Astrocyte of the spinal cord (primary cell): ENCODE results near the gene ADAR.

Experiments
- DNase-seq: peaks from one replicate; pipeline ENCODE4 v3.0.0; 2011; ENCODE audit warnings: low read depth, low spot score
- H3K4me3 ChIP-seq: 2 replicates; pipeline ENCODE4 v1.5.1; 2011; ENCODE audit warnings: low read depth, mild to moderate bottlenecking, low read length, moderate library complexity
- in situ Hi-C: cut with HindIII; loops from 2 replicates; pipeline ENCODE4 v1.10.0; 2017; ENCODE audit warnings: low sequenced_read_pairs
- TF ChIP-seq, protein P1 (sequence below): IDR thresholded peaks from 2 replicates; pipeline ENCODE4 v1.5.1; 2012; ENCODE audit warnings: low read depth, mild to moderate bottlenecking, low read length, inconsistent platforms

Gene ADAR

DNA sequence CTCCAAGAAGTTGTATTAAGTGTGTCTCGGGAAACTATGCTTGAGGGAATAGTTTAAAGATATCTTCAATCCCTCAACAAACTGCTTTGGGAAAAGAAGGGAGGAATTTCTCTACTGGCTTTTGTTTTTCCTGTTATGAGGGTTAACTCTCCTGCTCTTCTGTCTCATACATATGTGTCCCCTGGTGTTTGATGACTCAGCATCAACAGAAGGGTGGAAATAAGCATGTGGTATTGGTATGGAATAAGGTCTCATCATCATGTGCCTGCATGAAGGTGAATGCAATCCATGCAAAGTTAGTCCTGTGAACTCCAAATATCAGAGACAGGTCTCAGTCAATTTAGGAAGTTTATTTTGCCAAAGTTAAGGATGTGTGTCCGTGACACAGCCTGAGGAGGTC is 27.2 kb upstream of the ADAR start:
- in situ Hi-C loops: no loop called here
- TF ChIP-seq, protein P1, sequence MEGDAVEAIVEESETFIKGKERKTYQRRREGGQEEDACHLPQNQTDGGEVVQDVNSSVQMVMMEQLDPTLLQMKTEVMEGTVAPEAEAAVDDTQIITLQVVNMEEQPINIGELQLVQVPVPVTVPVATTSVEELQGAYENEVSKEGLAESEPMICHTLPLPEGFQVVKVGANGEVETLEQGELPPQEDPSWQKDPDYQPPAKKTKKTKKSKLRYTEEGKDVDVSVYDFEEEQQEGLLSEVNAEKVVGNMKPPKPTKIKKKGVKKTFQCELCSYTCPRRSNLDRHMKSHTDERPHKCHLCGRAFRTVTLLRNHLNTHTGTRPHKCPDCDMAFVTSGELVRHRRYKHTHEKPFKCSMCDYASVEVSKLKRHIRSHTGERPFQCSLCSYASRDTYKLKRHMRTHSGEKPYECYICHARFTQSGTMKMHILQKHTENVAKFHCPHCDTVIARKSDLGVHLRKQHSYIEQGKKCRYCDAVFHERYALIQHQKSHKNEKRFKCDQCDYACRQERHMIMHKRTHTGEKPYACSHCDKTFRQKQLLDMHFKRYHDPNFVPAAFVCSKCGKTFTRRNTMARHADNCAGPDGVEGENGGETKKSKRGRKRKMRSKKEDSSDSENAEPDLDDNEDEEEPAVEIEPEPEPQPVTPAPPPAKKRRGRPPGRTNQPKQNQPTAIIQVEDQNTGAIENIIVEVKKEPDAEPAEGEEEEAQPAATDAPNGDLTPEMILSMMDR: no peak

DNA sequence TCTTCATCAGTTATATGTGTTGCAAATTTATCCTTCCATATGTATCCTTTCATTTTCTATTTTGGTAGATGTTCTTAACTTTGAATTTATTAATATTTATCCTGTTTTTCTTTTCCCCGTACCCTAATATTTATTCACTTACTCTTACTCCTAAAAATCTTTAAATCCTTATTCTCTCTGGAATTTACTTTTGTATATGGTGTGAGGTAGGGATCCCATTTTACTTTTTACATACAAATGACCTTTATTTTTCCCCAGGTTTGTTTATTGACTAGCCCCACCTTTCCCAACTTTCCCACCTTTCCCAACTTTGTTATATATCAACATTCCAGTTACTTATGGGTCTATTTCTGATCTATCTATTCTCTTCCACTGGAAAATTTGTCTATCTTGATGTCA is 21.7 kb upstream of the ADAR start:
- in situ Hi-C loops: no loop called here
- no peak overlapping the region for H3K4me3 ChIP-seq
- no peak for DNase-seq
- TF ChIP-seq, protein P1: no peak

More for the DNA sequence above, 27.2 kb upstream of the ADAR start:
- H3K4me3 ChIP-seq: no peak overlapping the region
- no peak for DNase-seq

DNA sequence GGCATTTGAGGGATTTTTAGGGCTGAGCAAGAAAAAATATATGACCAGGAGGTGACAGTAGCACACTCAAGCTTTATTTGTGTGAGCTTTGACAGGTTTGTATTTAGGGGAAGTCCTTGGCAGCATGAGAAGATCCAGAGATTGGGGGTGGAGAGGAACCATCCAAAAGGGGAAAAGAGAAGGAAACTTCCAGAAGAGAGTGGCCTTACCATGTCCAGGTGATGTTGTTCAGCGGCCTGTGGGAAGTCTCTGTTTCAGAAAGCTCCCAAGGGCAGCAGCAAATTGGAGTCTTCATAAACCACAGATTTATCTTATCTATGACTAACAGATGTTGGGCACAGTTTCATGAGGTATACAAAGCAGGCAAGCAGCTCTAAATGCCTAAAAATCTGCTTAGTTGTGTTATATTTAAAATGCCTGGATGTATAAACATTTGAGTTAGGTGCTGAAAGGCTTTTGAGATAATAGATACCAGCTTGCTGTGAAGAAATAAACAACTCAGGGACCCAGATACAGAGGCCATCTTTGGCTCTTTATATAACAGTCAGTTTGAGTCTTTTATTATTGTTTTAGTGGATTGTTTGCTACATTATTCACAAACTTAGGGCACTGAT is 21.2 kb upstream of the ADAR start:
- in situ Hi-C loops: no loop called here

DNA sequence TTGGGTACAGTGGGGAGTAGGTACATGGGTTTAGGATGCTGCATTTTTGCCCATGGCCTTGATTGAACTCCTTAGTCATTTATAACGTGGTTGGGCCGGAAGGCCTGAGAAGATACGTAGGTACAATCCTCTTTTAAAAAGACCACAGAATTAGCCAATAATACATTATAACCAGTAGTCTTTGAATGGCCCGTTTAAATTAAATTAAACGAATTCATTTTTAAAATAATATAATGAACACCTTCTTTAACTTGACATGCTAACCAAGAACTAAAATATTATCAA is 20.1 kb upstream of the ADAR start:
- peak overlapping the region; percentile 70 for H3K4me3 ChIP-seq
- DNase-seq: no peak
- TF ChIP-seq, protein P1: no peak
- in situ Hi-C loops: no loop called here

More for the DNA sequence above, 21.2 kb upstream of the ADAR start:
- no peak for DNase-seq
- TF ChIP-seq, protein P1: no peak
- H3K4me3 ChIP-seq: no peak overlapping the region

DNA sequence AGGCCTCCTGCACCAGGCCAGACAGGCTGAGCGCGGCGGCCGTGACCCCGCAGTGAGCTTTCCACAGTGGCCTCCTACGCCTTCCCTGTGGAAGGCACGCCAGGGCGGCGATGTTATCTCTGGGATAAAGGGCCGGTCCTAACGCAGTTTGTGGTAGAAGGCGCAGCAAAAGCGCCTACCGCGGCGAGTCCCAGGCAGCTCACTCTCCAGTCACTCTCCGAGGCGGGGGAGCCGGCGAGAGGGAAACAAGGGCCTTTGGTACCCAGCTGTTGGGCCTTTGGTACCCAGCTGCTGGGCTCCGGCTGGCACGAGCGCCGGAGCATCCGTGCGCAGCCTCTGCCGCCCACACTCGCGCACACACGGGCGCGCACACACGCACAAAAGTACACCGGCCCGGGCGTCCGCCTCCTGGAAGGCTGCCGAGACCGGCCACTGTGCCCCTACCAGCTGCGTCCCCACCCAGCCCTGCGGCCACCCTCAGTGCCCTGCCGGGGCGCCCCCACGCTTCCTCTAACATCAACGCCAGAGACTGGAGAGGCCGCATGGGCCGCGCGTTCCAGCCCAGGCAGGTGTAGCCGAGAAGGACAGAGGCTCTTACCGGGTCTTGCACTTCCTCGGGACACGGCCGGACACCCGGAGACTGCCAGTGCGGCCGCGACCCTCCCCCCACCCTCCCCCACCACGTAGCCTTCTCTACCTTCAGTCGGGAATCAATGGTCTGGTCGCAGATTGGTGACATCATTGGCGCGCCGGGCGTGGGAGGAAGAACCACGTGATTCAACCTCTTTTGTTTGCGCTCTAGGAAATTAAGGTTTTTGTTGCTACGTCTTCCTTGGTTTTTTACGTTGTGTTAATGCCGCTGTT is 19.5 kb upstream of the ADAR start:
- TF ChIP-seq, protein P1: peak; percentile 7
- in situ Hi-C loops: no loop called here
- DNase-seq: peak; percentile 92
- H3K4me3 ChIP-seq: peak overlapping the region; percentile 70

DNA sequence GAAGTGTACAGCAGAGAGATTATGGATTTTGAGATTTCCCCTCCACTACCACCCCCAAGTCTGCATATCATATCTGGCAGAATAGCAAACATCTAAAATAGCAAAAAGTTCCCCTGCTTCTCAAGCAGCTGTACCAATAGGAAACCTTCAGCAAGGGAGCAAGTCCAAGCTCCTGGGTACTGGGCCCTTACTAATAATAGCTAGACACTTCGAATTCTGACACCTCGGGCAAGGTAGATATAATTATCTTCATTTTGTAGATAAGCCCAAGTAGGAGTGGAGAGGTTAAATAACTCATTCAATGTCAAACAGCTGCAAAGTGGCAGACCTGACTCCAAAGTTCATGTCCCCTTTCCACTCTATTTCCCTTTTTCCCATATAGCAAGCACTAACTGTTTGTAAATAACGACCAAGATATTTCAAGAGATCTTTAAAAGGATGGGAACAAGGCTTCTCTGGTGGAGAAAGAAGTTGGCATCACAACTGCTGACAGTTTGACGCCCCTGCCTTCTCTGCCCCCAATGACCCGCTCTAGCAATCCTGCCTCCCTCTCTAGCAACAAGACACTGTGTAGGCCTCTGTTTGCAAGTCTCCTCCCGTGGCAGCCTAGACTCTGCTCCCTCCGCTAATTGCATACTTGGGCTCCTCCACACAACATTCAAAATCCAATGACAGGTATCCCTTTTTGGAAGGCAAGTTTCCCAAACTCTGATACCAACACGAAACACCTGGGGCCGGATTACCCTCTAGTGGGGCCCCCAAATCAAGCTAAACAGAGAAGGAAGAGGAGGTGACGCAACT is 18.7 kb upstream of the ADAR start:
- in situ Hi-C loops: no loop called here
- DNase-seq: no peak
- peak overlapping the region; percentile 70 for H3K4me3 ChIP-seq
- TF ChIP-seq, protein P1: no peak
